Activated naive CD4-positive, alpha-beta T cell treated with anti-CD3 and anti-CD28 coated beads for 36 hours (primary cell): ENCODE measurements around the gene BEAN1. TPM values are rescaled to one million over a fixed set of nuclear protein-coding genes. Genes with fewer than 3 reads are reported as not detected.
"Not testable (repeated sequence)": the region's sequence is repeated elsewhere in the genome, so short reads cannot be mapped to it uniquely, and the experiment has no call there.

Experiments
- CTCF ChIA-PET: fragments of 350-600 bp; sonication (Branson Sonifier 250); formaldehyde crosslinking; loops from one replicate; lab custom pipeline; 2021; ENCODE audit warnings: antibody characterized with exemption; lab: Charles Lee
- DNase-seq: peaks from one replicate; pipeline ENCODE4 v3.0.0-alpha.2; 2020
- H3K27ac Mint-ChIP-seq: one replicate; pipeline ENCODE4 v1.8.0; 2021; ENCODE audit warnings: mild to moderate bottlenecking, mixed read lengths
- H3K27me3 Mint-ChIP-seq: one replicate; pipeline ENCODE4 v1.8.0; 2021; ENCODE audit warnings: low read depth, mixed read lengths
- H3K36me3 Mint-ChIP-seq: one replicate; pipeline ENCODE4 v1.8.0; 2021; ENCODE audit warnings: low read depth, mixed read lengths
- H3K4me1 Mint-ChIP-seq: one replicate; pipeline ENCODE4 v1.8.0; 2021; ENCODE audit warnings: low read depth, mixed read lengths
- H3K4me3 Mint-ChIP-seq: one replicate; pipeline ENCODE4 v1.8.0; 2021; ENCODE audit warnings: mild to moderate bottlenecking, moderate library complexity, mixed read lengths
- H3K9me3 Mint-ChIP-seq: one replicate; pipeline ENCODE4 v1.8.0; 2021; ENCODE audit warnings: mixed read lengths
- intact Hi-C: fragments of 100-400 bp; cut with micrococcal nuclease; formaldehyde crosslinking; loops from one replicate; pipeline ENCODE4 v1.15.1; 2023
- total RNA-seq, 2 experiments: library from RNA; stranded (reverse); gene quantifications; one replicate each; pipeline ENCODE4 v1.2.3, GENCODE V29; 2021

BEAN1 gene
- total RNA-seq, 2 experiments from 2014 or later: not detected

DNA sequence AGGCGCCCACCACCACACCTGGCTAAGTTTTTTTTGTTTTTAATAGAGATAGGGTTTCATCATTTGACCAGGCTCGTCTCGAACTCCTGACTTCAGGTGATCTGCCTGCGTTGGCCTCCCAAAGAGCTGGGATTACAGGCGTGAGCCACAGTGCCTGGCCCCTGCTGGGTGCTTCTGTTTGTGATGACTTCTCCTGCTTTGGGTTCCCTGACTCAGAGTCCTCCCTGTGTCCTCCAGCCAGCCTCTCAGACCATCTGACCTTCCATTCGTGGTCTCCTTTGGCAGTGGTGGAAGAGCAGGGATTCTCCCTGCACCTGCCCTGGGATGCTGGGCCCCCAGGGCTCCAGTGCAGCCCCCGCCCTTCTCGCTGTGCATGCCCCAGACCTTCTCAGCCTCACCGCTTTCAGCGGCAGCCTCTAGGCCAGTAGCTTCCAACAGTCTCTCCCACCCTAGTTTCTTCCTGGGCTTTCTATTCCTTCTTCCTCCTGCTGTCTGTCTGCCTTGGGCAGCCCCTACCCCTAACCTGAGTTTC lies 13.2 kb downstream of the BEAN1 start:
- intact Hi-C loops: no loop called here
- no peaks in the 10 kb centered on the region for H3K4me1 Mint-ChIP-seq
- H3K36me3 Mint-ChIP-seq: no peaks in the 10 kb centered on the region
- CTCF ChIA-PET: no interaction called here
- no peak for DNase-seq
- no peak overlapping the region for H3K4me3 Mint-ChIP-seq
- H3K27me3 Mint-ChIP-seq: peaks cover 2% of the 10 kb centered on the region
- no peaks in the 10 kb centered on the region for H3K9me3 Mint-ChIP-seq
- no peak overlapping the region for H3K27ac Mint-ChIP-seq

DNA sequence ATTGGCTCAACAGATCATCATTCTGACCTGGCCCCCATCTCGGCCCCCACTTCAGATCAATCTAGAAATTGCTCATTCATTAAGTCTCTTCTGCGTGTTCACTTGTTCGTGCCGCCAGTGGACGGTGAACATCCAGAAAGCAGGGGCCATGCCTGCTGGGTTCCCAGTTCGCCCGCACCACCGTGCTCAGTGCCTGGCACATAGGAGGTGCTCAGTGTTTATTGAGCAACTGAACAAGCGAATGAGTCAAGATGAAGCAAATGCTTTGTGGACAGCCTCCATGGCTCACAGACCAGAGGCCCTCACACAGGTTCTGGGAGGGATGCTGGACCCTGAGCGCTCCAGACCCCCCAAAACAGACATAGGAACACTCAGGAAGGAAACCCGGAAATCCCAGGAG lies 13.9 kb downstream of the BEAN1 start:
- no peaks in the 10 kb centered on the region for H3K4me1 Mint-ChIP-seq
- no peaks in the 10 kb centered on the region for H3K9me3 Mint-ChIP-seq
- no peaks in the 10 kb centered on the region for H3K36me3 Mint-ChIP-seq
- H3K27ac Mint-ChIP-seq: no peak overlapping the region
- H3K27me3 Mint-ChIP-seq: peaks cover 2% of the 10 kb centered on the region
- CTCF ChIA-PET: interaction anchor here (1.0 to 1.7 kb wide), 3 partner anchors 14 to 36 kb away, joined by 3 to 6 read pairs (median 4); no protein-coding TSS in a partner anchor
- H3K4me3 Mint-ChIP-seq: no peak overlapping the region
- no peak for DNase-seq
- intact Hi-C loops: no loop called here

DNA sequence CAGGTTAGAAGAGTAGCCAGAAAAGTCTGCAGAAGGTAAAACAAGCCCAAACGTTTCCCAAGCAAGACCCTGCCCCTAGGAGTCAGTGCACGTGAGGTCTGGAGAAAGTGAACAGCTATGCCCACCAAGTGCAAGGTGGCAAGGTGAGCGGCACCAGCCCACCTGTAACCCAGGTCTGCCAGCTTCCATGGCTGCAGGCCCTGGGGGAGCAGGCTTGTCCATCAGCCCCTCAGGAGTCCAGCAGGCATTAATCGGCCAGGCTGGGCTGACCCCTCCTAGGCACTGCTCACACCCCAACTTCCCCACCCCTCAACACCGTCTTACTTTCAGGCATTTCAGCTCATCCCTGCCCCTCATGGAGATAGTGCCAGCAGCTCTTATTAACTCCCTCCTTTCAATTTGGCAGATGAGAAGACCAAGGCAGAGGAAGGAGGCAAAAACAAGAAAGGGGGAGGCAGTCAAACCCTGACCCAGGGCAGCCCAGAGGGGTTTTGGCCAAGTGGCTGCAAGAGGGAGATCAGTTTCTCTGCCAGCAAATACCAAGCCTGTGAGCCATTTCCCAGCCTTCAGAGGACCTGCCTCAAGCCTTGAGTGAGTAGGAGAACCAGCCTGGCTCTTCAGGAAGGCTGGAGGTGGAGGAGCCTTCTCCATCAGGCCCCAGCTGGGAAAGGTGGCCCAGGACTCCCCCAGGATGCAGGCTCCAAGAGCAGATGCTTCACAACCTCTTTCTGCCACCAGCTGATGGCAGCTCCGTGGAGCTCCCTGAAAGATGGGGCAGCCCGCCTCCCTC lies 14.7 kb downstream of the BEAN1 start:
- no peak overlapping the region for H3K4me3 Mint-ChIP-seq
- H3K27ac Mint-ChIP-seq: no peak overlapping the region
- intact Hi-C loops: no loop called here
- DNase-seq: no peak
- H3K36me3 Mint-ChIP-seq: no peaks in the 10 kb centered on the region
- peaks cover 2% of the 10 kb centered on the region for H3K27me3 Mint-ChIP-seq
- CTCF ChIA-PET: interaction anchor here (1.0 to 1.7 kb wide), 4 partner anchors 13 to 148 kb away, joined by 3 to 6 read pairs (median 4); no protein-coding TSS in a partner anchor
- no peaks in the 10 kb centered on the region for H3K4me1 Mint-ChIP-seq
- no peaks in the 10 kb centered on the region for H3K9me3 Mint-ChIP-seq

DNA sequence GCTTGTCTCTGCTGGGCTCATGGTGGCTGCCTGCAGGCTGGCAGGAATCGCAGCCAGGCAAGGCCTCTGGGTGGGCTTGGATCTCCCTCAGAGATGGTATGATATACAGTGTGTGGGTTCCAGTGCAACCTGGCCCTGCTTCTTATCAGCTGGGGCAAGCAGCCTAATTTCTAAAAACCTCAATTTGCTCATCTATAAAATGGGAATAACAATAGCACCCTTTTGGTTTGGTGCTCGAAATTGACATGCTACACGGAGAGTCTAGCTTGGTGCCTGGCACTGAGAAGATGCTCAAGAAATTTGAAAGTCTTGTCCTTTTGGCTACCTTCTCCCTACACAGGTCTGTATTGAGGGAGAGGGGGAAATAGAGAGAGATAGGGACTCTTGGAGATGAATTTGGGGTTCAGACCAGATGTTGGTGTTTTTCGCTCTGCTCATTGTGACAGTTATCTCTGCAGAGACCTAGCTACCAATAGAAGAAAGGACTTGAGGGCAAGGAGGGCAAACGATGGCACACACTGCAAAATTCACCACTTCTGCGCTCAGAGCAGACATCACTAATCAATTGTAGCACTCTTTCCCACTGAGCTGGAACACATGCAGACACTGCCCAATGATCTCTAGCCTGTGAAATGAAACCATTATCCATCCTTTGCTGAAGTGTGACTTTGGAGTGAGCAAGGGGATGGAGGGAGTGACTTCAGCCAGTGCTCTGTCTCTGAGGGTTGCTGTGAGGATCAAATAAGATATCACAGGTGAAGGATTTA lies 15.6 kb downstream of the BEAN1 start:
- Mint-ChIP-seq H3K4me1 (no peaks in the 10 kb centered on the region), H3K27me3 (peaks cover 2% of the 10 kb centered on the region), H3K36me3 (no peaks in the 10 kb centered on the region), H3K27ac (no peak overlapping the region), H3K4me3 (no peak overlapping the region), H3K9me3 (no peaks in the 10 kb centered on the region)
- intact Hi-C loops: no loop called here
- DNase-seq: no peak
- CTCF ChIA-PET: interaction anchor here (1.1 to 1.7 kb wide), 4 partner anchors 13 to 147 kb away, joined by 3 to 6 read pairs (median 4); no protein-coding TSS in a partner anchor

DNA sequence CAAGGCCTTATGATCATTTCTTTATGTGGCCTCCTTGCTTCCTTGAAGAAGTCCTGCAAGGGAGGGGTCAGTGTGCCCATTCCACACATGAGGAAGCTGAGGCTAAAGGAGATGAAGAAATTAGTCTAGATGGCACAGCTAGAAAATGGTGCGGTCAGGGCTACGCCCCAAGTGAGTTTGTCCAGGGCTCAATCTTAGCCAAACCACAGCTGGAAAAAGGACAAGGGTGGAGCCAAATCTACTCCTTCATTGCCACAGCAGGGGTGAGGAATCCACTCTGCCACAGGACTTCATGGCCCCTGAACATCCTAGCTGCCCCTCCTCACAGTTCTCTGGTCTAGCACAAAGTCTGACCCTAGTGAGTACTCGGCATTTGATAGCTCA lies 16.2 kb downstream of the BEAN1 start:
- H3K27me3 Mint-ChIP-seq: peaks cover 2% of the 10 kb centered on the region
- no peak for DNase-seq
- H3K4me1 Mint-ChIP-seq: no peaks in the 10 kb centered on the region
- H3K9me3 Mint-ChIP-seq: no peaks in the 10 kb centered on the region
- no peak overlapping the region for H3K27ac Mint-ChIP-seq
- no peak overlapping the region for H3K4me3 Mint-ChIP-seq
- no peaks in the 10 kb centered on the region for H3K36me3 Mint-ChIP-seq
- CTCF ChIA-PET: interaction anchor here (0.6 to 1.3 kb wide), 3 partner anchors 13 to 209 kb away, joined by 3 to 4 read pairs (median 3); no protein-coding TSS in a partner anchor
- intact Hi-C loops: no loop called here

DNA sequence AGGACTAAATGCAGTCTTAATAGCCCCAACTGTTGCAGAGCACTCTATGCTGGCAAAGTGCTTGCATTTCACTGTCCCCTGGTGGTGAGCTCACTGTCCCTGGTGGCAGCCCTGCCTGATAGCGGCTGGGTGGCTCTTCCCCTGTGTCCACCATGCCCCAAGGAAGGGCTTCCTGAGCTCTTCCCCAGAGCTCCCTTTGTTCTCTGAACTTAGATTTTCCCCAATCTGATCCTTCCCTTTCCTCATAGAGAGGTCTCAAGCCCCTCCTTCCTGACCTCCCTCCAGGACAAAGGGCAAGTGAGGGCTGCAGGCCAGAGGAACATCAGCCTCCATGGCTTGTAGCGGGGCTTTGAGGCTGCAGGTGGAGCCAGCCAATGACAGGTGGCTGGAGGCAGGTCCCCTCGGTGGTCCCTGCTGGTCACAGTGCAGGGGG lies 17.0 kb downstream of the BEAN1 start:
- Mint-ChIP-seq H3K27me3 (peaks cover 2% of the 10 kb centered on the region), H3K4me3 (no peak overlapping the region), H3K9me3 (no peaks in the 10 kb centered on the region), H3K4me1 (no peaks in the 10 kb centered on the region), H3K27ac (no peak overlapping the region), H3K36me3 (no peaks in the 10 kb centered on the region)
- intact Hi-C loops: no loop called here
- no peak for DNase-seq
- CTCF ChIA-PET: interaction anchor here (0.6 to 1.1 kb wide), 5 partner anchors 14 to 208 kb away, joined by 3 read pairs; no protein-coding TSS in a partner anchor

DNA sequence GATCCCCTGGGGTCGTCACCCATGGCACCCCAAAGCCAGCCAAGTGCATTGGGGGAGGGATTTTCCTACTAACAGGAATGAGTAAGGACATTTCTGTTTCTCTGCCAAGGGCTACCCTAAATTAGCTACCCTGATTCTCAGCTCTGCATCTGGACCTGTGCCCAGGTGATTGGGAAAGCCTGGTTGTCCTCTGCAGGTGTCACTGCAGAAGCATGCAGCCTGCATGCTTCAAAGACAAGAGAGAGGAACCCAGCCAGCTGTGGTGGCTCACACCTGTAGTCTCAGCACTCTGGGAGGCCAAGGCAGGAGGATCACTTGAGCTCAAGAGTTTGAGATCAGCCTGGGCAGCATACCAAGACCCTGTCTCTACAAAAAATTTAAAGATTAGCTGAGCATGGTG lies 19.6 kb downstream of the BEAN1 start:
- H3K4me1 Mint-ChIP-seq: no peaks in the 10 kb centered on the region
- H3K36me3 Mint-ChIP-seq: no peaks in the 10 kb centered on the region
- intact Hi-C loops: no loop called here
- peaks cover 2% of the 10 kb centered on the region for H3K27me3 Mint-ChIP-seq
- no peak for DNase-seq
- CTCF ChIA-PET: interaction anchor here (1.0 kb wide), 1 partner anchor 22 kb away, joined by 3 read pairs; no protein-coding TSS in a partner anchor
- no peaks in the 10 kb centered on the region for H3K9me3 Mint-ChIP-seq
- H3K27ac Mint-ChIP-seq: no peak overlapping the region
- no peak overlapping the region for H3K4me3 Mint-ChIP-seq

DNA sequence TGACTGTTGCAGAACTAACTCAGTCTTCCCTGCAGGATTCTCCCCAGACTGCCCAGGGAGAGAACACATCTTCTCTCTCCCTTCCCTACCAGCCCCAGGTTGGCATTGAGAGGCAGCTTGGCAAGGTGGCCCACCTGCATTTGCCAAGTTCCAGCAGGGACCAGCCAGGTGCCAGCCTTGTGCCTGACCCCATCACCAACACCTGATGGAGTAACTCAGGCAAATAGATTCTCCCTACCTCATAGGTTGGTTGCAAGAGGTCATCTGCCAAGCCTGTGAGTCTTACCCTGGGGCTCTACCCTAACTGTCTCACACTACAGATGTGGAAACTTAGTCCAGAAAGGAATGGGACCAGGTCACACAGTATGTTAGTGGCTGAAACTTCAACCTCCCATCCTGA lies 20.4 kb downstream of the BEAN1 start:
- intact Hi-C loops: no loop called here
- no peaks in the 10 kb centered on the region for H3K4me1 Mint-ChIP-seq
- H3K36me3 Mint-ChIP-seq: no peaks in the 10 kb centered on the region
- peaks cover 2% of the 10 kb centered on the region for H3K27me3 Mint-ChIP-seq
- CTCF ChIA-PET: interaction anchor here (0.6 to 1.0 kb wide), 2 partner anchors 21 to 335 kb away, joined by 3 to 4 read pairs; no protein-coding TSS in a partner anchor
- no peak overlapping the region for H3K27ac Mint-ChIP-seq
- no peak overlapping the region for H3K4me3 Mint-ChIP-seq
- DNase-seq: no peak
- no peaks in the 10 kb centered on the region for H3K9me3 Mint-ChIP-seq

DNA sequence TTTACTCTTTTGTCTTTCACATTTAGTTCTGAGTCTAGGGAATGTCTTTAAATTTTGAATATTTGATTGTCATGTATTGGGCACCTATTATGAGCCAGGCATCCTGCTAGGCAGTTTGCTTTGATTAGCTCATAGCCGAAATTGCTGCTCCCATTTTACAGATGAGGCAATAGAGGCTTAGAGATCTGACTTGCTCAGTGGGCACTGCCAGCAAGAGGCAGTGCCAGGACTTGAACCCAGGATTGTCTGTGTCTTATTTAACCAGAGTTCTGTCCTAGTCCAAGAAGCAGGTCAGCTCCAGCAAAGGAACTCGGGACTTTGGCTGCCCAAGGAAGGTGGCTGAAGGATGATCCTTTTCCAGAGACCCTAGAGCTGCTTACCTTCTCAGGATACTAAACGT lies 24.5 kb downstream of the BEAN1 start:
- intact Hi-C loops: no loop called here
- Mint-ChIP-seq H3K36me3 (no peaks in the 10 kb centered on the region), H3K4me3 (no peak overlapping the region), H3K27me3 (no peaks in the 10 kb centered on the region), H3K9me3 (no peaks in the 10 kb centered on the region), H3K27ac (no peak overlapping the region), H3K4me1 (peaks cover 4% of the 10 kb centered on the region)
- DNase-seq: no peak
- CTCF ChIA-PET: interaction anchor here (1.2 to 2.4 kb wide), 2 partner anchors 17 to 32 kb away, joined by 3 to 7 read pairs; no protein-coding TSS in a partner anchor

DNA sequence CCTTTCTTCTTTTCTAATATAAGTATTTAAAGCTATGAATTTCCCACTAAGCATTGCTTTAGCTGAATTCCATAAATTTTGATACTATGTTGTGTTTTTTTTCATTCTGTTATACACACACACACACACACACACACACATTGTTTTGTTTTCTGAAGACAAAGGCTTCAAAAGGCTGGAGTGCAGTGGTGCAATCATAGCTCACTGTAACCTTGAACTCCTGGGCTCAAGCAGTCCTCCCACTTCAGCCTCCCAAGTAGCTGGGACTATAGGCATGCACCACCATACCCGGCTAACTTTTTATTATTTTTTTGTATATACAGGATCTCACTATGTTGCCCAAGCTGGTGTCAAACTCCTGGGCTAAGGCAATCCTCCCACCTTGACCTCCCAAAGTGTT lies 26.1 kb downstream of the BEAN1 start:
- intact Hi-C loops, H3K9me3 Mint-ChIP-seq, DNase-seq, H3K4me3 Mint-ChIP-seq, H3K27ac Mint-ChIP-seq, H3K36me3 Mint-ChIP-seq, H3K4me1 Mint-ChIP-seq, H3K27me3 Mint-ChIP-seq: not testable (repeated sequence)
- CTCF ChIA-PET: interaction anchor here (0.7 to 2.4 kb wide), 4 partner anchors 30 to 394 kb away, joined by 3 to 7 read pairs (median 4); no protein-coding TSS in a partner anchor

DNA sequence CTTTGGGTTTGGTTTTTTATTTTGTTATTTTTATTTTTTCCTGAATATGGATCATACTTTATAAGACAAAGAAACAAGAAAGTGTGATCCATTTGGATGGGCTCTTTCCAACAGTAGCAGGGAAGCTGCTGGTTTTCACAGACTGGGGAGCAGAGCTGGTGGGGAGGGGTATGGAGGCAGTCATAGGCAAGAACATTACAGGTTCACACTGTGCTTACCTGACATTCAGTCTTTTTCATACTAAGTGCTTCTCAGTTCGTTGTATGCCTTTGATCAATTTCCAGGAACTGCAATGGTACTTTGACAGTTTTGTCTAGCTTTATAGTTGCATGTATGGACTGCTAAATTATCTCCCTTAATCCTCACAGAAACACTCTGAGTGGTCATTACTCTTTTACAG lies 27.7 kb downstream of the BEAN1 start:
- CTCF ChIA-PET: interaction anchor here (0.7 to 1.5 kb wide), 5 partner anchors 14 to 318 kb away, joined by 3 to 4 read pairs (median 4); no protein-coding TSS in a partner anchor
- no peaks in the 10 kb centered on the region for H3K36me3 Mint-ChIP-seq
- H3K27ac Mint-ChIP-seq: no peak overlapping the region
- DNase-seq: no peak
- no peaks in the 10 kb centered on the region for H3K9me3 Mint-ChIP-seq
- H3K27me3 Mint-ChIP-seq: peaks cover 7% of the 10 kb centered on the region
- H3K4me1 Mint-ChIP-seq: peaks cover 4% of the 10 kb centered on the region
- H3K4me3 Mint-ChIP-seq: no peak overlapping the region
- intact Hi-C loops: no loop called here

DNA sequence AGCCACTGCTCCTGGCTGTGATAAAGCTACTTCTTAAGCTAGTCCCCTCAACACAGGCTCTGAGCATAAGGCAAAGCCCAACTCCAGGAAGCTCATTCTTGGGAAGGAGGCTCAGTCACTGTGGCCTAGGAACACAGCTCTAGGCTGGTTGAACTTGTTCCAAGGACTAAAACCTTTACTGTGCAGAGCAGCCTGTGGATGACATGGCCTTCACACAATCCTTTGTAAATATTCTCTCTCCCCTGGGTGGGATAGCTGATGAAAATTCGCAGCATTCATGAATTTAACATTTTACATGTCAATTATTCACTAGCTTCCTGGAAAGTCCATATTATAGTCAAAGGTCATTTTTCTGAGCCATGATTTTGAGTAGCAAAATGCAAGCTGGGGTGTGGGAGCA lies 28.9 kb downstream of the BEAN1 start:
- Mint-ChIP-seq H3K4me1 (peaks cover 4% of the 10 kb centered on the region), H3K9me3 (no peaks in the 10 kb centered on the region), H3K4me3 (no peak overlapping the region), H3K27ac (no peak overlapping the region), H3K27me3 (peaks cover 7% of the 10 kb centered on the region), H3K36me3 (no peaks in the 10 kb centered on the region)
- intact Hi-C loops: no loop called here
- CTCF ChIA-PET: interaction anchor here (0.7 to 1.5 kb wide), 4 partner anchors 12 to 49 kb away, joined by 3 to 4 read pairs (median 4); no protein-coding TSS in a partner anchor
- no peak for DNase-seq
